Measurements from ENCODE around the gene SLC35G2. TPM values are rescaled to one million over a fixed set of nuclear protein-coding genes. Genes with fewer than 3 reads are reported as not detected.
A peak's percentile ranks its signal among the peaks of the same experiment; 100 is the strongest.

Gene SLC35G2
- polyA plus RNA-seq (2012; ENCODE audit: low read depth, missing spikeins), result 0.44 TPM

- peak; percentile 35 for DNase-seq (ENCODE audit: insufficient read length, low spot score)
- no peak for FAIRE-seq
- TF ChIP-seq SPI1 (IDR thresholded peaks at IDR 0.05; ENCODE audit: low read depth, low read length), result no peak
- no peak for TF ChIP-seq POLR2AphosphoS5 (IDR thresholded peaks at IDR 0.05; ENCODE audit: low read depth, low read length)
- TF ChIP-seq PAX5 (IDR thresholded peaks at IDR 0.05; ENCODE audit: insufficient read depth, low read length, severe bottlenecking), result no peak
- TF ChIP-seq POU2F2 (IDR thresholded peaks at IDR 0.05; ENCODE audit: low read depth, low read length), result no peak
- no peak for TF ChIP-seq TAF1 (IDR thresholded peaks at IDR 0.05; ENCODE audit: low read depth, low read length)
- TF ChIP-seq POLR2A (IDR thresholded peaks at IDR 0.05; ENCODE audit: low read depth, low read length), result no peak
These were observed at the start of gene SLC35G2 for GRCh38 chr3:136818769-136819391. Gene SLC35G2, plus strand, starts transcription at chr3:136819126. Its CDS starts 35,335 bp downstream, at chr3:136854461.

- no peak for TF ChIP-seq TAF1 (IDR thresholded peaks at IDR 0.05; ENCODE audit: low read depth, low read length)
- no peak for TF ChIP-seq SPI1 (IDR thresholded peaks at IDR 0.05; ENCODE audit: low read depth, low read length)
- TF ChIP-seq POU2F2 (IDR thresholded peaks at IDR 0.05; ENCODE audit: low read depth, low read length), result no peak
- TF ChIP-seq POLR2AphosphoS5 (IDR thresholded peaks at IDR 0.05; ENCODE audit: low read depth, low read length), result no peak
- TF ChIP-seq PAX5 (IDR thresholded peaks at IDR 0.05; ENCODE audit: insufficient read depth, low read length, severe bottlenecking), result no peak
- no peak for TF ChIP-seq POLR2A (IDR thresholded peaks at IDR 0.05; ENCODE audit: low read depth, low read length)
- no peak for FAIRE-seq
- DNase-seq (ENCODE audit: insufficient read length, low spot score), result no peak
These were observed 46.2 kb upstream of the SLC35G2 start for GRCh38 chr3:136772709-136773108.

- DNase-seq (ENCODE audit: insufficient read length, low spot score), result no peak
- TF ChIP-seq POLR2AphosphoS5 (IDR thresholded peaks at IDR 0.05; ENCODE audit: low read depth, low read length) (no peak), TAF1 (IDR thresholded peaks at IDR 0.05; ENCODE audit: low read depth, low read length) (no peak), PAX5 (IDR thresholded peaks at IDR 0.05; ENCODE audit: insufficient read depth, low read length, severe bottlenecking) (no peak), SPI1 (IDR thresholded peaks at IDR 0.05; ENCODE audit: low read depth, low read length) (no peak), POU2F2 (IDR thresholded peaks at IDR 0.05; ENCODE audit: low read depth, low read length) (no peak), POLR2A (IDR thresholded peaks at IDR 0.05; ENCODE audit: low read depth, low read length) (no peak)
- no peak for FAIRE-seq
These were observed 40.1 kb upstream of the SLC35G2 start for GRCh38 chr3:136778865-136779264.

GRCh38 chr3:136780741-136781140 is 38.2 kb upstream of the SLC35G2 start:
- FAIRE-seq, result no peak
- TF ChIP-seq POLR2A (IDR thresholded peaks at IDR 0.05; ENCODE audit: low read depth, low read length), result no peak
- TF ChIP-seq POU2F2 (IDR thresholded peaks at IDR 0.05; ENCODE audit: low read depth, low read length), result no peak
- TF ChIP-seq SPI1 (IDR thresholded peaks at IDR 0.05; ENCODE audit: low read depth, low read length), result no peak
- no peak for TF ChIP-seq POLR2AphosphoS5 (IDR thresholded peaks at IDR 0.05; ENCODE audit: low read depth, low read length)
- no peak for TF ChIP-seq TAF1 (IDR thresholded peaks at IDR 0.05; ENCODE audit: low read depth, low read length)
- TF ChIP-seq PAX5 (IDR thresholded peaks at IDR 0.05; ENCODE audit: insufficient read depth, low read length, severe bottlenecking), result no peak
- DNase-seq (ENCODE audit: insufficient read length, low spot score), result no peak

GRCh38 chr3:136783708-136784191 is 35.2 kb upstream of the SLC35G2 start:
- DNase-seq (ENCODE audit: insufficient read length, low spot score) (no peak), FAIRE-seq (no peak)
- no peak for TF ChIP-seq PAX5 (IDR thresholded peaks at IDR 0.05; ENCODE audit: insufficient read depth, low read length, severe bottlenecking)
- no peak for TF ChIP-seq SPI1 (IDR thresholded peaks at IDR 0.05; ENCODE audit: low read depth, low read length)
- TF ChIP-seq POLR2A (IDR thresholded peaks at IDR 0.05; ENCODE audit: low read depth, low read length), result no peak
- TF ChIP-seq TAF1 (IDR thresholded peaks at IDR 0.05; ENCODE audit: low read depth, low read length), result no peak
- TF ChIP-seq POU2F2 (IDR thresholded peaks at IDR 0.05; ENCODE audit: low read depth, low read length), result no peak
- no peak for TF ChIP-seq POLR2AphosphoS5 (IDR thresholded peaks at IDR 0.05; ENCODE audit: low read depth, low read length)

GRCh38 chr3:136787349-136787748 is 31.6 kb upstream of the SLC35G2 start:
- TF ChIP-seq PAX5 (IDR thresholded peaks at IDR 0.05; ENCODE audit: insufficient read depth, low read length, severe bottlenecking), result no peak
- no peak for TF ChIP-seq SPI1 (IDR thresholded peaks at IDR 0.05; ENCODE audit: low read depth, low read length)
- no peak for TF ChIP-seq TAF1 (IDR thresholded peaks at IDR 0.05; ENCODE audit: low read depth, low read length)
- no peak for TF ChIP-seq POLR2A (IDR thresholded peaks at IDR 0.05; ENCODE audit: low read depth, low read length)
- no peak for TF ChIP-seq POLR2AphosphoS5 (IDR thresholded peaks at IDR 0.05; ENCODE audit: low read depth, low read length)
- TF ChIP-seq POU2F2 (IDR thresholded peaks at IDR 0.05; ENCODE audit: low read depth, low read length), result no peak
- DNase-seq (ENCODE audit: insufficient read length, low spot score) (peak; percentile 49), FAIRE-seq (peak; percentile 66)

- no peak for TF ChIP-seq TAF1 (IDR thresholded peaks at IDR 0.05; ENCODE audit: low read depth, low read length)
- TF ChIP-seq PAX5 (IDR thresholded peaks at IDR 0.05; ENCODE audit: insufficient read depth, low read length, severe bottlenecking), result no peak
- TF ChIP-seq SPI1 (IDR thresholded peaks at IDR 0.05; ENCODE audit: low read depth, low read length), result no peak
- no peak for TF ChIP-seq POLR2AphosphoS5 (IDR thresholded peaks at IDR 0.05; ENCODE audit: low read depth, low read length)
- no peak for TF ChIP-seq POU2F2 (IDR thresholded peaks at IDR 0.05; ENCODE audit: low read depth, low read length)
- TF ChIP-seq POLR2A (IDR thresholded peaks at IDR 0.05; ENCODE audit: low read depth, low read length), result no peak
- DNase-seq (ENCODE audit: insufficient read length, low spot score) (no peak), FAIRE-seq (no peak)
These were observed 30.8 kb upstream of the SLC35G2 start for GRCh38 chr3:136788154-136788553.

GRCh38 chr3:136789976-136790375 is 28.9 kb upstream of the SLC35G2 start:
- DNase-seq (ENCODE audit: insufficient read length, low spot score) (no peak), FAIRE-seq (no peak)
- TF ChIP-seq POLR2AphosphoS5 (IDR thresholded peaks at IDR 0.05; ENCODE audit: low read depth, low read length) (no peak), TAF1 (IDR thresholded peaks at IDR 0.05; ENCODE audit: low read depth, low read length) (no peak), SPI1 (IDR thresholded peaks at IDR 0.05; ENCODE audit: low read depth, low read length) (no peak), POLR2A (IDR thresholded peaks at IDR 0.05; ENCODE audit: low read depth, low read length) (no peak), PAX5 (IDR thresholded peaks at IDR 0.05; ENCODE audit: insufficient read depth, low read length, severe bottlenecking) (no peak), POU2F2 (IDR thresholded peaks at IDR 0.05; ENCODE audit: low read depth, low read length) (no peak)

GRCh38 chr3:136790786-136791185 is 28.1 kb upstream of the SLC35G2 start:
- FAIRE-seq, result no peak
- DNase-seq (ENCODE audit: insufficient read length, low spot score), result no peak
- TF ChIP-seq PAX5 (IDR thresholded peaks at IDR 0.05; ENCODE audit: insufficient read depth, low read length, severe bottlenecking) (no peak), TAF1 (IDR thresholded peaks at IDR 0.05; ENCODE audit: low read depth, low read length) (no peak), POLR2AphosphoS5 (IDR thresholded peaks at IDR 0.05; ENCODE audit: low read depth, low read length) (no peak), SPI1 (IDR thresholded peaks at IDR 0.05; ENCODE audit: low read depth, low read length) (no peak), POU2F2 (IDR thresholded peaks at IDR 0.05; ENCODE audit: low read depth, low read length) (no peak), POLR2A (IDR thresholded peaks at IDR 0.05; ENCODE audit: low read depth, low read length) (no peak)

All from GM12891 (cell line).